ENCODE data around the gene IER3. TPM values are rescaled to one million over a fixed set of nuclear protein-coding genes. Genes with fewer than 3 reads are reported as not detected.

The IER3 gene
- total and polyA plus RNA-seq, 4 donors: 1.3 to 8.1 (median 6.7) TPM

DNA sequence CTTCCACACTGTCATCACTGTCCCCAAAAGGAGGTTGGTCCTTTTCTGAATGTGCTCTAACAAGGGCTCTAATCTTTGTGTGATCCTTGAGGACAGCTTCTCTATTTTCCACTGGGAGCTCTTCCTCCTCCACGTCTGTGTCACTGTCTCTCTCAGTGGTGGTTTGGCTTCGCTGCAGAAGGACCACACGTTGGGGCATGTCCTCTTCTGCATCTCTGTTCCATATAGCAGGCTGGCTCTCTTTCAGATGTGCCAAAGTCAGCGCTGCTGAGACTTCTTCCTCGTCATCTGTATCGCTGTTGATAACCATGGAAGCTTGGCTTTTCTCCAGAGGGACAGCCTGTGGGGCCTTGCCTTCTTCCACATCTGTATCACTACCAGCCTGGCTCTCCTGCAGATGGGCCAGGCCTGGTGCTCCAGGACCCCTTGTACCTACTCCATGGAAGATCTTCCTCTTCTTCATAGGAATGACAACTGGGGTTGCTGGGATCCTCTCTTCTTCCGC lies 31.9 kb downstream of the IER3 start:
- peaks cover 2 to 32% (median 23%) of the 10 kb centered on the region in 4 donors for H3K36me3 ChIP-seq (ENCODE audit: control insufficient read depth in 4 of 4, insufficient read depth in 3 of 4, low read depth in 1 of 4, low read length in 3 of 4)
- peaks cover 9 to 36% (median 20%) of the 10 kb centered on the region in 4 donors for H3K4me1 ChIP-seq (ENCODE audit: control insufficient read depth in 4 of 4, insufficient read depth in 4 of 4, low read length in 3 of 4)
- H3K27me3 ChIP-seq (ENCODE audit: control insufficient read depth in 4 of 4, insufficient read depth in 4 of 4, low read length in 3 of 4): no peaks in the 10 kb centered on the region
- no peaks in the 10 kb centered on the region for H3K9me3 ChIP-seq (ENCODE audit: control insufficient read depth in 4 of 4, low read length in 3 of 4)
- TF ChIP-seq RAD21 (IDR thresholded peaks at IDR 0.05): no peak
- no peak for DNase-seq (ENCODE audit: low spot score)
- no peak overlapping the region for H3K27ac ChIP-seq (ENCODE audit: low read depth in 1 of 2, low read length in 2 of 2)
- no peak overlapping the region for H3K4me3 ChIP-seq (ENCODE audit: low read depth in 1 of 3, low read length in 3 of 3)
- H3K9ac ChIP-seq (ENCODE audit: low read depth in 1 of 2, low read length in 2 of 2): no peak overlapping the region
- WGBS: 90% methylated on average over 7 of the region's 7 CpGs

DNA sequence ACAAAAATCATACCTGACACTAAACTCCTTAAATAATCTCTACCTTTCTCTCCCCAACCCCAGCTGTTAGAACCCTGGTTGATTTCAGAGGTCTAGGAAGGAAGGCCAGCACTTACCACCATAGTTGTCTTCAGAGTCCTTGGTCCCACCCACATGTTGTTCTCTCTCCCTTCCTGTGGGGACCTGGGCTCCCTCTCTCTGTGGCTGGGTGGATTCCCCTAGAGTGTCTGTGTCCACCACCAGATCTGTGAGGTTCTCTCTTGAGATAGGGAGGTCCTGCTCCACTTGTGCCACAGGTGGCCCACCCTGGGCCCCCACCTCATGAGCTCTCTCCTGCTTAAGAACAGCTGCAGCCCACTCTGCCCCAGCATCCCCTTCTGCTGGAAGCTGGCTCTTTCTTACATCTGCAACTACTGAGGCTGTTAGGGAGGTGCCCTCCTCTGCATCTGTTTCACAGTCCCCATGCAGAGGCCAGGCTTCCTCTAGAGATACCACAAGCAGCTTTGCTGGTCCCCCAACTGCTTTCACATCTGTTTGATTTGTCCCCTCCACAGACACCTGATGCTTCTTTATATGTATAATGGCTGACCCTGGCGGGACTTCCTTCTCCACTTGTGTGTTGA lies 32.5 kb downstream of the IER3 start:
- H3K36me3 ChIP-seq (ENCODE audit: control insufficient read depth in 4 of 4, insufficient read depth in 3 of 4, low read depth in 1 of 4, low read length in 3 of 4): peaks cover 2 to 34% (median 26%) of the 10 kb centered on the region in 4 donors
- TF ChIP-seq, protein P1, sequence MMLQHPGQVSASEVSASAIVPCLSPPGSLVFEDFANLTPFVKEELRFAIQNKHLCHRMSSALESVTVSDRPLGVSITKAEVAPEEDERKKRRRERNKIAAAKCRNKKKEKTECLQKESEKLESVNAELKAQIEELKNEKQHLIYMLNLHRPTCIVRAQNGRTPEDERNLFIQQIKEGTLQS (IDR thresholded peaks at IDR 0.05): no peak
- TF ChIP-seq, protein P2, sequence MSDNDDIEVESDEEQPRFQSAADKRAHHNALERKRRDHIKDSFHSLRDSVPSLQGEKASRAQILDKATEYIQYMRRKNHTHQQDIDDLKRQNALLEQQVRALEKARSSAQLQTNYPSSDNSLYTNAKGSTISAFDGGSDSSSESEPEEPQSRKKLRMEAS (IDR thresholded peaks at IDR 0.05): no peak
- TF ChIP-seq JUND (IDR thresholded peaks at IDR 0.05): no peak
- no peak for TF ChIP-seq RAD21 (IDR thresholded peaks at IDR 0.05)
- TF ChIP-seq HNF4A (conservative IDR thresholded peaks at IDR 0.05): no peak
- no peak for TF ChIP-seq FOXA1 (IDR thresholded peaks at IDR 0.05)
- TF ChIP-seq, protein P3, sequence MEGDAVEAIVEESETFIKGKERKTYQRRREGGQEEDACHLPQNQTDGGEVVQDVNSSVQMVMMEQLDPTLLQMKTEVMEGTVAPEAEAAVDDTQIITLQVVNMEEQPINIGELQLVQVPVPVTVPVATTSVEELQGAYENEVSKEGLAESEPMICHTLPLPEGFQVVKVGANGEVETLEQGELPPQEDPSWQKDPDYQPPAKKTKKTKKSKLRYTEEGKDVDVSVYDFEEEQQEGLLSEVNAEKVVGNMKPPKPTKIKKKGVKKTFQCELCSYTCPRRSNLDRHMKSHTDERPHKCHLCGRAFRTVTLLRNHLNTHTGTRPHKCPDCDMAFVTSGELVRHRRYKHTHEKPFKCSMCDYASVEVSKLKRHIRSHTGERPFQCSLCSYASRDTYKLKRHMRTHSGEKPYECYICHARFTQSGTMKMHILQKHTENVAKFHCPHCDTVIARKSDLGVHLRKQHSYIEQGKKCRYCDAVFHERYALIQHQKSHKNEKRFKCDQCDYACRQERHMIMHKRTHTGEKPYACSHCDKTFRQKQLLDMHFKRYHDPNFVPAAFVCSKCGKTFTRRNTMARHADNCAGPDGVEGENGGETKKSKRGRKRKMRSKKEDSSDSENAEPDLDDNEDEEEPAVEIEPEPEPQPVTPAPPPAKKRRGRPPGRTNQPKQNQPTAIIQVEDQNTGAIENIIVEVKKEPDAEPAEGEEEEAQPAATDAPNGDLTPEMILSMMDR (IDR thresholded peaks at IDR 0.05; ENCODE audit: low read depth, low read length, missing input control): no peak
- TF ChIP-seq NR2F2 (IDR thresholded peaks at IDR 0.05): no peak
- no peak for TF ChIP-seq HNF4G (IDR thresholded peaks at IDR 0.05)
- DNase-seq (ENCODE audit: low spot score): no peak
- H3K4me3 ChIP-seq (ENCODE audit: low read depth in 1 of 3, low read length in 3 of 3): no peak overlapping the region
- H3K27me3 ChIP-seq (ENCODE audit: control insufficient read depth in 4 of 4, insufficient read depth in 4 of 4, low read length in 3 of 4): no peaks in the 10 kb centered on the region
- peaks cover 11 to 41% (median 25%) of the 10 kb centered on the region in 4 donors for H3K4me1 ChIP-seq (ENCODE audit: control insufficient read depth in 4 of 4, insufficient read depth in 4 of 4, low read length in 3 of 4)
- H3K27ac ChIP-seq (ENCODE audit: low read depth in 1 of 2, low read length in 2 of 2): no peak overlapping the region
- no peak overlapping the region for H3K9ac ChIP-seq (ENCODE audit: low read depth in 1 of 2, low read length in 2 of 2)
- no peaks in the 10 kb centered on the region for H3K9me3 ChIP-seq (ENCODE audit: control insufficient read depth in 4 of 4, low read length in 3 of 4)
- 94% methylated on average over 1 of the region's 1 CpG for WGBS

DNA sequence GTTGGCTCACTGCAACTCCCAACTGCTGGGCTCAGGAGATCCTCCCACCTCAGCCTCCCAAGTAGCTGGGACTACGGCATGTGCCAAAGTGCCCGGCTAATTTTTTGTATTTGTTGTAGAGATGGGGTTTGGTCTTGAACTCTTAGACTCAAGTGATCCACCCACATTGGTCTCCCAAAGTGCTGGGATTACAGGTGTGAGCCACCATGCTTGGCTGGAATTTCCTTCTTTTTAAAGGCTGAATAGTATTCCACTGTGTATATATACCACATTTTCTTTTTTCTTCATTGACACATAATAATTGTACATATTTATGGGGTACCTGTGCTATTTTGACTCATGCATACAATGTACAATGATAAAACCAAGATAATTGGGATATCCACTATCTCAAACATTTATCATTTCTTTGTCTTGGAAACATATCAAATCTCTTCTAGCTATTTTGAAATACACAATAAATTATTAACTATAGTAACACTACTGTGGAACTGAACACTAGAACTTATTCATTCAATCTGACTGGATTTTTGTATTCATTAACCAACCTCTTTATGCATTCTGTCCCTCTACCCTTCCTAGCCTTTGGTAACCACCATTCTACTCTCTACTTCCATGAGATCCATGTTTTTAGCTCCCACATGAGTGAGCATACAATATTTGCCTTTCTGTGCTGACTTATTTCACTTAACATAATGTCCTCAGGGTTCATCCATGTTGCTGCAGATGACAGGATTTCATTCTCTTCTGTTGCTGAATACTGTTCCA lies 35.1 kb downstream of the IER3 start:
- Histone ChIP-seq H3K27me3 (ENCODE audit: control insufficient read depth in 4 of 4, insufficient read depth in 4 of 4, low read length in 3 of 4) (no peaks in the 10 kb centered on the region), H3K4me1 (ENCODE audit: control insufficient read depth in 4 of 4, insufficient read depth in 4 of 4, low read length in 3 of 4) (peaks cover 7 to 36% (median 22%) of the 10 kb centered on the region in 4 donors), H3K36me3 (ENCODE audit: control insufficient read depth in 4 of 4, insufficient read depth in 3 of 4, low read depth in 1 of 4, low read length in 3 of 4) (peaks cover 5 to 39% (median 26%) of the 10 kb centered on the region in 4 donors), H3K9ac (ENCODE audit: low read depth in 1 of 2, low read length in 2 of 2) (no peak overlapping the region), H3K9me3 (ENCODE audit: control insufficient read depth in 4 of 4, low read length in 3 of 4) (no peaks in the 10 kb centered on the region), H3K27ac (ENCODE audit: low read depth in 1 of 2, low read length in 2 of 2) (peak overlapping the region; percentile 64 to 67), H3K4me3 (ENCODE audit: low read depth in 1 of 3, low read length in 3 of 3) (no peak overlapping the region)
- DNase-seq (ENCODE audit: low spot score): no peak
- WGBS: 77% methylated on average over 2 of the region's 2 CpGs
- TF ChIP-seq RAD21 (IDR thresholded peaks at IDR 0.05) (peak; percentile 23 to 26), EGR1 (IDR thresholded peaks at IDR 0.05; ENCODE audit: low read depth in 2 of 2) (no peak), YY1 (IDR thresholded peaks at IDR 0.05) (peak; percentile 95), SP1 (IDR thresholded peaks at IDR 0.05) (peak; percentile 78), FOXA2 (IDR thresholded peaks at IDR 0.05) (no peak), HNF4A (conservative IDR thresholded peaks at IDR 0.05) (peak; percentile 31 to 54), TAF1 (conservative IDR thresholded peaks at IDR 0.05) (peak; percentile 42), FOXA1 (IDR thresholded peaks at IDR 0.05) (no peak), RXRA (IDR thresholded peaks at IDR 0.05) (peak; percentile 7 to 59), JUND (IDR thresholded peaks at IDR 0.05) (peak in 1 of 2 donors; percentile 49)
- TF ChIP-seq, protein P2 (IDR thresholded peaks at IDR 0.05): peak; percentile 38
- TF ChIP-seq, protein P4, sequence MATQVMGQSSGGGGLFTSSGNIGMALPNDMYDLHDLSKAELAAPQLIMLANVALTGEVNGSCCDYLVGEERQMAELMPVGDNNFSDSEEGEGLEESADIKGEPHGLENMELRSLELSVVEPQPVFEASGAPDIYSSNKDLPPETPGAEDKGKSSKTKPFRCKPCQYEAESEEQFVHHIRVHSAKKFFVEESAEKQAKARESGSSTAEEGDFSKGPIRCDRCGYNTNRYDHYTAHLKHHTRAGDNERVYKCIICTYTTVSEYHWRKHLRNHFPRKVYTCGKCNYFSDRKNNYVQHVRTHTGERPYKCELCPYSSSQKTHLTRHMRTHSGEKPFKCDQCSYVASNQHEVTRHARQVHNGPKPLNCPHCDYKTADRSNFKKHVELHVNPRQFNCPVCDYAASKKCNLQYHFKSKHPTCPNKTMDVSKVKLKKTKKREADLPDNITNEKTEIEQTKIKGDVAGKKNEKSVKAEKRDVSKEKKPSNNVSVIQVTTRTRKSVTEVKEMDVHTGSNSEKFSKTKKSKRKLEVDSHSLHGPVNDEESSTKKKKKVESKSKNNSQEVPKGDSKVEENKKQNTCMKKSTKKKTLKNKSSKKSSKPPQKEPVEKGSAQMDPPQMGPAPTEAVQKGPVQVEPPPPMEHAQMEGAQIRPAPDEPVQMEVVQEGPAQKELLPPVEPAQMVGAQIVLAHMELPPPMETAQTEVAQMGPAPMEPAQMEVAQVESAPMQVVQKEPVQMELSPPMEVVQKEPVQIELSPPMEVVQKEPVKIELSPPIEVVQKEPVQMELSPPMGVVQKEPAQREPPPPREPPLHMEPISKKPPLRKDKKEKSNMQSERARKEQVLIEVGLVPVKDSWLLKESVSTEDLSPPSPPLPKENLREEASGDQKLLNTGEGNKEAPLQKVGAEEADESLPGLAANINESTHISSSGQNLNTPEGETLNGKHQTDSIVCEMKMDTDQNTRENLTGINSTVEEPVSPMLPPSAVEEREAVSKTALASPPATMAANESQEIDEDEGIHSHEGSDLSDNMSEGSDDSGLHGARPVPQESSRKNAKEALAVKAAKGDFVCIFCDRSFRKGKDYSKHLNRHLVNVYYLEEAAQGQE (IDR thresholded peaks at IDR 0.05): peak; percentile 60

All from liver (tissue), 9 donors.